22Rv1 (cell line): Measurements from ENCODE around the gene SART1.

Experiments used
- H3K27ac ChIP-seq: fragments of 450-650 bp; 2 replicates; pipeline ENCODE4 v1.5.1; 2017
- ZFX ChIP-seq: fragments of 450-650 bp; IDR thresholded peaks from 2 replicates; pipeline ENCODE4 v1.6.1; 2017; ENCODE audit warnings: antibody characterized with exemption, borderline replicate concordance
- TF ChIP-seq, protein P1 (sequence below): fragments of 450-650 bp; IDR thresholded peaks from 2 replicates; pipeline ENCODE4 v1.5.1; 2017; ENCODE audit warnings: mild to moderate bottlenecking

The SART1 gene

DNA sequence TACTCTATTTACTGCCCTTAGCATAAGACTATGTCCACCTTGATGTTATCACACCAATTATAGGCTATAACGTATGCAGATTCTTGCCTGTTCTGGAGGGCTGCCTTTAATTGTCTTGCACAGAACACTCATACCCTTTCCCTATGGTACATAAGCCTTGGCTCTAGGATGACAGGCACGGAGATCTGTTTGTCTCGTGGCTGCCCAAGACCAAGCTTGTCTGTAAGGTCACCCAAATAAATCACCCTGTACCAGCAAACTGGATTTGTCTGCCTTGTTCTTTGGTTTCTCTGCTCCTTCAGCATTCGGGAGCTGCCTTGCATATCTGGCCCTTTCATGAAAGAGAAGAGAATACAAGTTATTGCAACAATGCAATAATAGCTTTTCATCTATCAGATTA lies 23.8 kb upstream of the SART1 start:
- no peak overlapping the region for H3K27ac ChIP-seq
- TF ChIP-seq ZFX = no peak
- TF ChIP-seq, protein P1, sequence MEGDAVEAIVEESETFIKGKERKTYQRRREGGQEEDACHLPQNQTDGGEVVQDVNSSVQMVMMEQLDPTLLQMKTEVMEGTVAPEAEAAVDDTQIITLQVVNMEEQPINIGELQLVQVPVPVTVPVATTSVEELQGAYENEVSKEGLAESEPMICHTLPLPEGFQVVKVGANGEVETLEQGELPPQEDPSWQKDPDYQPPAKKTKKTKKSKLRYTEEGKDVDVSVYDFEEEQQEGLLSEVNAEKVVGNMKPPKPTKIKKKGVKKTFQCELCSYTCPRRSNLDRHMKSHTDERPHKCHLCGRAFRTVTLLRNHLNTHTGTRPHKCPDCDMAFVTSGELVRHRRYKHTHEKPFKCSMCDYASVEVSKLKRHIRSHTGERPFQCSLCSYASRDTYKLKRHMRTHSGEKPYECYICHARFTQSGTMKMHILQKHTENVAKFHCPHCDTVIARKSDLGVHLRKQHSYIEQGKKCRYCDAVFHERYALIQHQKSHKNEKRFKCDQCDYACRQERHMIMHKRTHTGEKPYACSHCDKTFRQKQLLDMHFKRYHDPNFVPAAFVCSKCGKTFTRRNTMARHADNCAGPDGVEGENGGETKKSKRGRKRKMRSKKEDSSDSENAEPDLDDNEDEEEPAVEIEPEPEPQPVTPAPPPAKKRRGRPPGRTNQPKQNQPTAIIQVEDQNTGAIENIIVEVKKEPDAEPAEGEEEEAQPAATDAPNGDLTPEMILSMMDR = no peak

DNA sequence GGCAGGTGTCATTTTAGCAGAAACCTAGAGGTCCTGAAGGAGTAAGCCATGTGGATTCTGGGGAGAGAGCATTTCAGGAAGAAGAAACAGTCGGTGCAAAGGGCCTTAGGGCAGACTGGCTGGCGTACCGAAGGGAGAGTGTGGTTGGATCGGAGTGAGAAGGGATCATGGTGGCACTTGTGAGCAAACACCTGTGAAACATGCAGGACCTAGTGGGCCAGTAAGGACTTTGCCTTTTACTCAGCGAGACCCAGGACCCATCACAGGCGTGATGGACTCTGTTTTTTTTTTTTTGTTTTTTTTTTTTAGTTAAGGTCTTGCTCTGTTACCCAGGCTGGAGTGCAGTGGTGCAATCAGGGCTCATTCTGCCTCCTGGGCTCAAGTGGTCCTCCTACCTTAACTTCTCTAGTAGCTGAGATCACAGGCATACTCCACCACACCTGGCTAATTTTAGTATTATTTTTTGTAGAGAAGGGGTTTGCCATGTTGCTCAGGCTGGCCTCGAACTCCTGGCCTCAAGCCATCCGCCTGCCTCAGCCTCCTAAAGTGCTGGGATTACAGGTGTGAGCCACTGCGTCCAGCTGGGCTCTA lies 19.7 kb upstream of the SART1 start:
- H3K27ac ChIP-seq = no peak overlapping the region
- TF ChIP-seq, protein P1 = no peak
- no peak for TF ChIP-seq ZFX

DNA sequence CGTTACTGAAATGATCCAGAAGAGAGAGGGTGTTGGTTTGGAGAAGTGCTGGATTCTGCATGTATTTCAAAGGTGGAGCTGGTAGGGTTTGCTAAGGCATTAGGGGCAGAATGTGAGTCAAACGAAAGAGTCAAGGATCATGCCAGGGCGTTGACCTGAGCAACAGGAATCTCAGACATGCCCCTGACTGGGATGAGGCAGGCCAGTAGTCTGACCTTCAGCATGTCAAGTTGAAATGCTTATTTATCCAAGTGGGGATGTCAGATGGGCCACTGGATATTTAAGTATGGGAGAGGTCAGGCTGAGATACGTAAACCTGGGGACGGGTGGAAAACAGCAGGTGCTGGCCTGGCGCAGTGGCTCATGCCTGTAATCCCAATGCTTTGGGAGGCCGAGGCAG lies 19.0 kb upstream of the SART1 start:
- H3K27ac ChIP-seq = no peak overlapping the region
- TF ChIP-seq, protein P1 = no peak
- TF ChIP-seq ZFX = no peak

- TF ChIP-seq, protein P1 = no peak
- no peak for TF ChIP-seq ZFX
- no peak overlapping the region for H3K27ac ChIP-seq
Observed at GRCh38 chr11:65944191-65944590, 17.3 kb upstream of the SART1 start.

DNA sequence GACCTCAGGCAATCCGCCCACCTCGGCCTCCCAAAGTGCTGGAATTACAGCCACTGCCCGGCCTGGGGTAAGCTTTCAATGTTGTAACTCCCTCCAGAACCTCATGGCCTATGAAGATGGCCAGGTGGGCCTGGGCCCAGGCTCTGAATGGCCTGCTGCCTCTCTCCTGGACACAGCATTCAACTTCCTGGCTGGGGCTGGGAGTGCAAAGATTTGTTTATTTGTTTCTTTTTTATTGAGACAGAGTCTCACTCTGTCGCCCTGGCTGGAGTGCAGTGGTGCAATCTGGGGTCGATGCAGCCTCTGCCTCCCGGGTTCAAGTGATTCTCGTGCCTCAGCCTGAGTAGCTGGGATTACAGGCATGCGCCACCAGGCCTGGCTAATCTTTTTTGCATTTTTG lies 16.8 kb upstream of the SART1 start:
- H3K27ac ChIP-seq = no peak overlapping the region
- TF ChIP-seq, protein P1 = no peak
- no peak for TF ChIP-seq ZFX

DNA sequence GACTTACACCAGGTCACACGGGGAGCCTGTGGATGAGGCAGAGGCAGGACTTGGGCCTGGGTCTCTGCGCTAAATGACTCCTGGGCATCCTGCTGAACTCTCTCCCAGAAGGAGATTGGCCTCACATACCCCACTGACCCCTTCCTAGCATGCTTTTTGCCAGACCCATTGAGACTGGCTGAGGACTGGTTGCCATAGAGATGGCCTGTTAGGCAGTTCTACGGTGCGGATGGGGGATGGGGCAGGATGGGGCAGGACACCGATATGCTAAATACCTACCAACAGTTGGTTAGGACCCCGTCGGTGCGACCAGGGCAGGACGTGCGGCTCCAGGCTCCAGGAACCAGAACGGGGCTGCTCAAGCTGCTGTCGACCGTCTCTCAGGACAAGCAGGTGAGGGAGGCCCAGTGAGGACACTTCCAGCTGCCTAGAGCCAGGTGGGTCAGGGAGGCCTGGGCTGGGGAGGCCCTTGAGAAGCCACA lies 16.1 kb upstream of the SART1 start, which contains the start of gene TSGA10IP:
Gene TSGA10IP, plus strand, starts transcription at position 51 of the 482 bp plus-strand sequence. Its CDS starts 196 bp downstream, at position 247.
- TF ChIP-seq, protein P1 = no peak
- TF ChIP-seq ZFX = no peak
- no peak within 1 kb of the TSS for H3K27ac ChIP-seq

DNA sequence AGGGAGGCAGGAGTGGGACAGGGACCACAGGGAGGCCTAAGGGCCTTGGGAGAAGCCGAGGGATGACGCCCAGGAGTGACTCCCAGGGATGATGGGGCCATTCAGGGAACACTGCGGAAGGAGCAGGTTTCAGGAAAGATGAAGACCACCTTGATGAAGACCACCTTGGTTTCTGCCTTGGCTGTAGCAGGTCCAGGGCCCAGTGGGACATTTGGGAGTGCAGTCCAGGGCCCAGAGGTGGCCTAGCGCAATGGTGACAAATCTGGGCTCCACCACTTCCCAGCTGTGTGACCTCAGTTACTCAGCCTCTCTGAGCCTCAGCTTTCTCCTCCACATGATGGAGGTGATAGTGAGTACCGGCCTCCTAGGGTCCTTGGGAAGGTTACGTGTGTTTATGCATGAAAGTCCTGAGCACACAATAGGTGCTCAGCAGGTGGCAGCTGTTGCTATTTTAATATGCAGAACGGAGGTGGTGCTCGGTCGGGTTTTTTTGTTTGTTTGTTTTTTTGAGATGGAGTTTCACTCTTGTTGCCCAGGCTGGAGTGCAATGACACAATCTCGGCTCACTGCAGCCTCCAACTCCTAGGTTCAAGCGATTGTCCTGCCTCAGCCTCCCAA lies 15.5 kb upstream of the SART1 start:
- no peak for TF ChIP-seq ZFX
- TF ChIP-seq, protein P1 = no peak
- H3K27ac ChIP-seq = no peak overlapping the region
